Type B pancreatic cell (in vitro differentiated cells): ENCODE results near the gene NKRF. TPM values are rescaled to one million over a fixed set of nuclear protein-coding genes. Genes with fewer than 3 reads are reported as not detected.
A peak's percentile ranks its signal among the peaks of the same experiment; 100 is the strongest.

Experiments
- DNase-seq: peaks from one replicate; pipeline ENCODE4 v3.0.0; 2021; ENCODE audit warnings: mixed read lengths; ENCODE audit not compliant: unreplicated experiment; ENCODE audit errors: extremely low spot score
- H3K27ac Mint-ChIP-seq: 2 replicates; pipeline ENCODE4 v1.8.0; 2021; ENCODE audit warnings: mild to moderate bottlenecking, mixed read lengths
- H3K27me3 Mint-ChIP-seq: 2 replicates; pipeline ENCODE4 v1.8.0; 2021; ENCODE audit warnings: mixed read lengths
- H3K36me3 Mint-ChIP-seq: 2 replicates; pipeline ENCODE4 v1.8.0; 2021; ENCODE audit warnings: mixed read lengths
- H3K4me1 Mint-ChIP-seq: one replicate; pipeline ENCODE4 v1.8.0; 2021; ENCODE audit warnings: mixed read lengths; ENCODE audit not compliant: unreplicated experiment
- H3K4me3 Mint-ChIP-seq: 2 replicates; pipeline ENCODE4 v1.8.0; 2021; ENCODE audit warnings: mild to moderate bottlenecking, mixed read lengths
- H3K9me3 Mint-ChIP-seq: 2 replicates; pipeline ENCODE4 v1.8.0; 2021; ENCODE audit warnings: mixed read lengths
- CTCF ChIP-seq: fragments of 200-600 bp; sonication (generic); conservative IDR thresholded peaks from 2 replicates; pipeline ENCODE4 v1.5.0; 2021; ENCODE audit warnings: antibody characterized with exemption, mild to moderate bottlenecking
- long read RNA-seq: library from polyadenylated mRNA; unstranded; transcript quantifications from one replicate; pipeline ENCODE4 v2.0.0, GENCODE V29; 2020
- total RNA-seq: library from RNA; stranded (reverse); gene quantifications from 2 replicates; pipeline ENCODE4 v1.2.1, GENCODE V29; 2021; ENCODE audit warnings: low replicate concordance

Gene NKRF
- 11.0 and 11.8 TPM in 2 replicates for total RNA-seq
- long read RNA-seq, partial matches to known transcripts: 0 of 9 reads
- long read RNA-seq, other reads (novel, unspliced or antisense): 7 of 9 reads

- Mint-ChIP-seq H3K9me3 (peaks cover 4% of the 10 kb centered on the region), H3K27me3 (no peaks in the 10 kb centered on the region), H3K4me3 (peak within 1 kb of the TSS; percentile 96), H3K27ac (peak within 1 kb of the TSS; percentile 93), H3K36me3 (peaks cover 4% of the 10 kb centered on the region), H3K4me1 (peaks cover 8% of the 10 kb centered on the region)
- TF ChIP-seq CTCF: no peak
- DNase-seq: peak; percentile 84
Measured at GRCh38 chrX:119606280-119607017, at the start of gene NKRF. Gene NKRF (minus strand): TSS chrX:119606424.

GRCh38 chrX:119655125-119655524 is 48.9 kb upstream of the NKRF start:
- no peak overlapping the region for H3K4me3 Mint-ChIP-seq
- H3K36me3 Mint-ChIP-seq: peaks cover 9% of the 10 kb centered on the region
- no peaks in the 10 kb centered on the region for H3K27me3 Mint-ChIP-seq
- no peak for DNase-seq
- no peaks in the 10 kb centered on the region for H3K9me3 Mint-ChIP-seq
- H3K4me1 Mint-ChIP-seq: peaks cover 10% of the 10 kb centered on the region
- no peak overlapping the region for H3K27ac Mint-ChIP-seq
- no peak for TF ChIP-seq CTCF

- DNase-seq: no peak
- no peaks in the 10 kb centered on the region for H3K9me3 Mint-ChIP-seq
- no peak overlapping the region for H3K4me3 Mint-ChIP-seq
- TF ChIP-seq CTCF: no peak
- H3K27ac Mint-ChIP-seq: peak overlapping the region; percentile 70
- H3K27me3 Mint-ChIP-seq: no peaks in the 10 kb centered on the region
- H3K4me1 Mint-ChIP-seq: peaks cover 10% of the 10 kb centered on the region
- peaks cover 5% of the 10 kb centered on the region for H3K36me3 Mint-ChIP-seq
Measured at GRCh38 chrX:119654112-119654531, 47.9 kb upstream of the NKRF start.

GRCh38 chrX:119648421-119648775 is 42.2 kb upstream of the NKRF start:
- Mint-ChIP-seq H3K36me3 (no peaks in the 10 kb centered on the region), H3K9me3 (no peaks in the 10 kb centered on the region), H3K27ac (no peak overlapping the region), H3K4me1 (no peaks in the 10 kb centered on the region), H3K4me3 (no peak overlapping the region), H3K27me3 (no peaks in the 10 kb centered on the region)
- TF ChIP-seq CTCF: no peak
- DNase-seq: no peak

GRCh38 chrX:119647552-119648420 is 41.6 kb upstream of the NKRF start:
- H3K9me3 Mint-ChIP-seq: no peaks in the 10 kb centered on the region
- no peak for DNase-seq
- TF ChIP-seq CTCF: no peak
- no peaks in the 10 kb centered on the region for H3K27me3 Mint-ChIP-seq
- no peaks in the 10 kb centered on the region for H3K4me1 Mint-ChIP-seq
- no peak overlapping the region for H3K27ac Mint-ChIP-seq
- H3K4me3 Mint-ChIP-seq: no peak overlapping the region
- no peaks in the 10 kb centered on the region for H3K36me3 Mint-ChIP-seq
